ENCODE measurements around the gene SPATA22. TPM values are rescaled to one million over a fixed set of nuclear protein-coding genes. Genes with fewer than 3 reads are reported as not detected.
"Not testable (repeated sequence)": the region's sequence is repeated elsewhere in the genome, so short reads cannot be mapped to it uniquely, and the experiment has no call there.

SPATA22 gene
- under 1 TPM; 0.28 to 0.96 TPM for total RNA-seq

GRCh38 chr17:3471599-3471998 is at the start of gene SPATA22:
TSS of gene SPATA22 (minus strand) at chr17:3471819. CDS start at chr17:3469325, 2,494 bp downstream.
- POLR2A ChIA-PET, result no interaction called here
- DNase-seq, result no peak
- H3K27me3 Mint-ChIP-seq, result peaks cover 3% of the 10 kb centered on the region
- H3K4me1 Mint-ChIP-seq, result peaks cover 4% of the 10 kb centered on the region
- H3K4me3 Mint-ChIP-seq, result no peak within 1 kb of the TSS
- H3K9me3 Mint-ChIP-seq, result no peaks in the 10 kb centered on the region
- H3K27ac Mint-ChIP-seq, result no peak within 1 kb of the TSS
- H3K36me3 Mint-ChIP-seq, result no peaks in the 10 kb centered on the region
- no peak for ATAC-seq (ENCODE audit: low read depth)

DNA sequence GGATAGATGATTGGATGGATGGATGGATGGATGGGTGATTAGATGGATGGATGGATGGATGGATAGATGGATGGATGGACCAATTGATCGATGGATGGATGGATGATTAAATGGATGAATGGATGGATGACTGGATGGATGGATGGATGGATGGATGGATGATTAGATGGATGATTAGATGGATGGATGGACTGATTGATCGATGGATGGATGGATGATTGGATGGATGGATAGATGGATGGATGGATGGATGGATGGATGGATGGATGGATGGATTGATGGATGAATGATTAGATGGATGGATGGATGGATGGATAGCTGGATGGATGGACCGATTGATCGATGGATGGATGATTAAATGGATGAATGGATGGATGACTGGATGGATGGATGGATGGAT is 47.9 kb upstream of the SPATA22 start:
- H3K36me3 Mint-ChIP-seq; H3K27ac Mint-ChIP-seq; H3K4me1 Mint-ChIP-seq; POLR2A ChIA-PET; ATAC-seq (ENCODE audit: low read depth); DNase-seq; H3K4me3 Mint-ChIP-seq; H3K27me3 Mint-ChIP-seq; H3K9me3 Mint-ChIP-seq: not testable (repeated sequence)

DNA sequence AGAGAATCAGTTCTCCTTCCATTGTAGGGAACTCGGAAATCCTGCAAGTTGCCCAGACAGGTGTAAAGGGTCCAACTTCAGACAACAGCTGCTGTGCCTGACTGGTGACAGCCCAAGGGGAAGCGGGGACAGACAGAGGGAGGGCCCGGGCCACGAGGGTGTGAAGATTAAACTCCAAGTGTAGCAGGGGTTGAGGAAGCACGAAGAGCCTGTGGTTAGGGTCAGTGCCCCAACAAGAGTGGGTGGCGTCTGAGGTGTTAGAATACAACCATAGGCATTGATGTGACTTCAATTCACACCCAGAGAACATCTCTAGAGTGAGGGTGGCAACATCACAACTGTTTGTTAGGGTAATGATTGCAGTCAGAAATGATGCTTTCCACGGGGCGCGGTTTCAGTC is 43.3 kb upstream of the SPATA22 start:
- no peaks in the 10 kb centered on the region for H3K27me3 Mint-ChIP-seq
- no peaks in the 10 kb centered on the region for H3K9me3 Mint-ChIP-seq
- H3K4me3 Mint-ChIP-seq, result no peak overlapping the region
- H3K4me1 Mint-ChIP-seq, result no peaks in the 10 kb centered on the region
- no peak overlapping the region for H3K27ac Mint-ChIP-seq
- H3K36me3 Mint-ChIP-seq, result no peaks in the 10 kb centered on the region
- POLR2A ChIA-PET, result no interaction called here
- DNase-seq, result no peak
- ATAC-seq (ENCODE audit: low read depth), result no peak

- H3K4me3 Mint-ChIP-seq, H3K27ac Mint-ChIP-seq, POLR2A ChIA-PET: not testable (repeated sequence)
Measured at GRCh38 chr17:3514167-3514566, 42.5 kb upstream of the SPATA22 start.

GRCh38 chr17:3513305-3514035 is 41.9 kb upstream of the SPATA22 start:
- DNase-seq, result no peak
- Mint-ChIP-seq H3K36me3 (no peaks in the 10 kb centered on the region), H3K27me3 (no peaks in the 10 kb centered on the region), H3K27ac (no peak overlapping the region), H3K4me3 (peak overlapping the region; percentile 42), H3K9me3 (peaks cover 2% of the 10 kb centered on the region), H3K4me1 (no peaks in the 10 kb centered on the region)
- POLR2A ChIA-PET, result no interaction called here
- no peak for ATAC-seq (ENCODE audit: low read depth)

More at GRCh38 chr17:3514167-3514566, 42.5 kb upstream of the SPATA22 start:
- H3K4me1 Mint-ChIP-seq; H3K27me3 Mint-ChIP-seq; ATAC-seq (ENCODE audit: low read depth); DNase-seq; H3K9me3 Mint-ChIP-seq; H3K36me3 Mint-ChIP-seq: not testable (repeated sequence)

- Mint-ChIP-seq H3K36me3 (no peaks in the 10 kb centered on the region), H3K27ac (no peak overlapping the region), H3K9me3 (peaks cover 2% of the 10 kb centered on the region), H3K27me3 (no peaks in the 10 kb centered on the region), H3K4me1 (no peaks in the 10 kb centered on the region), H3K4me3 (no peak overlapping the region)
- ATAC-seq (ENCODE audit: low read depth), result no peak
- POLR2A ChIA-PET, result no interaction called here
- DNase-seq, result no peak
Measured at GRCh38 chr17:3512505-3513171, 41.0 kb upstream of the SPATA22 start.

DNA sequence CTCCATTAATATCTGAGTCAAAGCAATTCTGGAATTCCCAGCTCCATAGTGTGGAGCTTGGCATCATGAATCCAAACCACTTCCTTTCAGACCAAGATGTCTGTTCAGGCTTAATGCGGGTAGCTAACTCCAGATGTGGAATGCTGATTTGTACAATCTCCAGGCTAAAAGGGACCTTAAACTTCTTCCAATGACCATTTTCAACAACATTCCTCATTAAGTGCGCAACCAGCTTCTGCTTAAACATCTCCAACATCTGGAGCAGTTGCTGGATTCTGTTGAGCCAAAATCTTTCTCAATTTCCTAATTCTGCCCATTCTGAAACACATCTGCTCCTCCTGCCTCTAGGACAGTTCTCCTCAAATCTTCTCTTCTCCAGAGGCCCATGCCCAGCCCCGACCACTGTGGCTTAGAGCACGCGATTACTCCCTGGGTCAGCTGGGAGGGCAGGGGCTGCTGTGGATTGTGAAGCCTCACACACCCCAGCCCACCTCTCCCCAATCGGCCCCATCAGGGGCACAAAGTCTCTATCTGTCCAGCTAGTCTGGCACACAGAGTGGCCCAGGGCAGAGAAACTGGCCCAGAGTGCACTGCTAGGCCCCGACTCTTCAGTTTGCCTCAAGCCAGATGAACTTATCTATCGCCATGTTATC is 40.4 kb upstream of the SPATA22 start:
- Mint-ChIP-seq H3K27ac (no peak overlapping the region), H3K27me3 (no peaks in the 10 kb centered on the region), H3K9me3 (peaks cover 2% of the 10 kb centered on the region), H3K4me3 (no peak overlapping the region), H3K4me1 (no peaks in the 10 kb centered on the region), H3K36me3 (no peaks in the 10 kb centered on the region)
- DNase-seq (no peak), ATAC-seq (ENCODE audit: low read depth) (no peak)
- POLR2A ChIA-PET, result no interaction called here

- Mint-ChIP-seq H3K36me3 (no peaks in the 10 kb centered on the region), H3K4me1 (no peaks in the 10 kb centered on the region), H3K27me3 (no peaks in the 10 kb centered on the region), H3K27ac (no peak overlapping the region), H3K4me3 (no peak overlapping the region), H3K9me3 (peaks cover 2% of the 10 kb centered on the region)
- POLR2A ChIA-PET, result no interaction called here
- no peak for DNase-seq
- no peak for ATAC-seq (ENCODE audit: low read depth)
Measured at GRCh38 chr17:3510090-3510489, 38.5 kb upstream of the SPATA22 start.

GRCh38 chr17:3507869-3508268 is 36.2 kb upstream of the SPATA22 start:
- no peaks in the 10 kb centered on the region for H3K27me3 Mint-ChIP-seq

DNA sequence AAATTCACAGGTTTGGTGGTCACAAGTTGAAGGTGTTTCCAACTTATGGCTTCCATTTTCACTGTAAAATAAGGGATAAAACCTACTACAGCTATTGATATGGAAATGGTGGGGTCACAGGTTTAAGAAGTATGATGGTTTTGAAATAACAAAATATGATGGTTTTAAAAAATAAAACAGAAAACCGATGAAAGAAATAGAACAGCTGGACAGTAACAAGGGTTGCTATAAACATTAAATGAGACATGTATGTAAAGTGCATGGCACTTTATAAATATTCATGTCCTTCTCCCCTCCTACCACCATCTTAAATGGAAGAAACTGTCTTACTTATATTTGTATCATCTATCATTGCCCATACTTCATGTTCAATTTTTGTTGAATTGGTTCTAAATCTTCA is 35.5 kb upstream of the SPATA22 start:
- no peak for ATAC-seq (ENCODE audit: low read depth)
- Mint-ChIP-seq H3K4me1 (no peaks in the 10 kb centered on the region), H3K4me3 (no peak overlapping the region), H3K9me3 (peaks cover 2% of the 10 kb centered on the region), H3K36me3 (no peaks in the 10 kb centered on the region), H3K27ac (no peak overlapping the region), H3K27me3 (no peaks in the 10 kb centered on the region)
- POLR2A ChIA-PET, result no interaction called here
- DNase-seq, result no peak

More at GRCh38 chr17:3507869-3508268, 36.2 kb upstream of the SPATA22 start:
- H3K4me1 Mint-ChIP-seq, result no peaks in the 10 kb centered on the region
- POLR2A ChIA-PET, result no interaction called here
- ATAC-seq (ENCODE audit: low read depth), result no peak
- H3K27ac Mint-ChIP-seq, result no peak overlapping the region
- H3K36me3 Mint-ChIP-seq, result no peaks in the 10 kb centered on the region
- H3K4me3 Mint-ChIP-seq, result no peak overlapping the region
- DNase-seq, result no peak
- peaks cover 2% of the 10 kb centered on the region for H3K9me3 Mint-ChIP-seq

DNA sequence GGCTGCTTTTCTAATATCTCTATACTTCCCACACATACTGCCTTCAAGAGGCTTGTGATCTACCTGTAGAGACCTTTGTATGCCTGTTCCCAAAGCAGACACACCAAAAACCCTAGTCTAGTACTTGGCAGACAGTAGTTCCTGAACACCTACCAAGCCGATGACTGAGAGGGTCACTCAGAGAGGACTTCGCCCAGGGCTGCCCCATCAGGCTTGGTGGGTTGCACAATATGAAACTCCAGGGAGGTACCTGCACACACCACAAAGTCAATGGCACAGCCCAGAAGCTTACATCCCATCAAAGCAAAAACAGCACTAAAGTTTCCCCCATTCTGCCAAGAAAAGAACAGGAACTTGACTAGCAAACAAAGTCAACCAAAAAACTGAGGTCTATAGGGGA is 34.4 kb upstream of the SPATA22 start:
- H3K4me1 Mint-ChIP-seq, result no peaks in the 10 kb centered on the region
- H3K9me3 Mint-ChIP-seq, result peaks cover 2% of the 10 kb centered on the region
- no peaks in the 10 kb centered on the region for H3K27me3 Mint-ChIP-seq
- no peak overlapping the region for H3K4me3 Mint-ChIP-seq
- ATAC-seq (ENCODE audit: low read depth) (no peak), DNase-seq (no peak)
- POLR2A ChIA-PET, result no interaction called here
- no peak overlapping the region for H3K27ac Mint-ChIP-seq
- no peaks in the 10 kb centered on the region for H3K36me3 Mint-ChIP-seq

- Mint-ChIP-seq H3K4me3 (no peak overlapping the region), H3K27me3 (no peaks in the 10 kb centered on the region), H3K36me3 (no peaks in the 10 kb centered on the region), H3K9me3 (peaks cover 2% of the 10 kb centered on the region), H3K4me1 (no peaks in the 10 kb centered on the region), H3K27ac (no peak overlapping the region)
- DNase-seq (no peak), ATAC-seq (ENCODE audit: low read depth) (no peak)
- POLR2A ChIA-PET, result no interaction called here
Measured at GRCh38 chr17:3505008-3505407, 33.4 kb upstream of the SPATA22 start.

DNA sequence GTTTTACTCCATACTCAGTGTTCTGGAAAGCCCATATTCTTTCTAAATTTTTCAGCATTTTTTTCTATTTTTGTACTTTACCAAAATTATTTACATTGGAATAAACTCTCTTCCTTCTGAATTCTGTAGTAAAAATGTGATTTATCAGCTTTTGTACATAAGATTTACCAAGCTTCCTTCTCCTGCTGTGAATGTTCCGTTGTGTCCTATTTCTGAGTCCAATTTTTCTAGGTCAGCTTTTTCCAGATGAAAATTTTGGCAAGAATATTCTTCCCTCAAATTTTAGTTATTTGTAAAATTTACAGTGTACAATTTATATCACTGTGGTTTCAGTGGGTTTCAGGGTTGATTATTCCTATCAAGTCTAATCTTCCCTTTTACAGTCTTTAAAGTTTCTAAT is 31.7 kb upstream of the SPATA22 start:
- Mint-ChIP-seq H3K4me1 (no peaks in the 10 kb centered on the region), H3K27me3 (no peaks in the 10 kb centered on the region), H3K36me3 (no peaks in the 10 kb centered on the region), H3K9me3 (no peaks in the 10 kb centered on the region), H3K27ac (no peak overlapping the region), H3K4me3 (no peak overlapping the region)
- DNase-seq (no peak), ATAC-seq (ENCODE audit: low read depth) (no peak)
- POLR2A ChIA-PET, result no interaction called here

DNA sequence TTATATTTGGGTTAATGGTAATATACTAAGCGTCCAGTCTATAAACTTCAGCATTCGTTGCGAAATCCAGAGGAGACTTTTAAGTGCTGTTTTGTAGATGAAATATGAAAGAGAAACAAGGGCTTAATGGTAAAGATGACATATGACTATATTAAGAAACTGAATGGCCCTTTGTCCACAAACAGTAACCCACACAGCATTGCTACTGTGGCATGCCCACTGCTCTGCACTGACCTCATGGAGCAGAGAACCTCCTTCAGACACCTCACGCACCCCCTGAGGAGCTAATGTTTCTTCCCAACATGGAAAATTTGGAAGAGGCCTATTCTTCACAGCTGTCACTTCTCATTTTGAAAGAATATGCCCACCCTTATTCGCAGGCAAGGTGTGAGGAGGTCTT is 30.8 kb upstream of the SPATA22 start:
- ATAC-seq (ENCODE audit: low read depth), result no peak
- H3K27ac Mint-ChIP-seq, result no peak overlapping the region
- no peaks in the 10 kb centered on the region for H3K9me3 Mint-ChIP-seq
- POLR2A ChIA-PET, result no interaction called here
- H3K4me3 Mint-ChIP-seq, result no peak overlapping the region
- H3K4me1 Mint-ChIP-seq, result no peaks in the 10 kb centered on the region
- no peak for DNase-seq
- no peaks in the 10 kb centered on the region for H3K27me3 Mint-ChIP-seq
- H3K36me3 Mint-ChIP-seq, result no peaks in the 10 kb centered on the region
